Activated naive CD8-positive, alpha-beta T cell treated with anti-CD3 and anti-CD28 coated beads for 36 hours (primary cell): ENCODE data around the gene NEO1. TPM values are rescaled to one million over a fixed set of nuclear protein-coding genes. Genes with fewer than 3 reads are reported as not detected.

Source experiments
- DNase-seq: peaks from one replicate; pipeline ENCODE4 v3.0.0; 2021
- H3K27ac Mint-ChIP-seq: one replicate; pipeline ENCODE4 v1.8.0; 2022; ENCODE audit warnings: mild to moderate bottlenecking, moderate library complexity, mixed read lengths
- H3K27me3 Mint-ChIP-seq: one replicate; pipeline ENCODE4 v1.8.0; 2022; ENCODE audit warnings: mild to moderate bottlenecking, mixed read lengths
- H3K36me3 Mint-ChIP-seq: one replicate; pipeline ENCODE4 v1.8.0; 2021; ENCODE audit warnings: mild to moderate bottlenecking, mixed read lengths
- H3K4me1 Mint-ChIP-seq: one replicate; pipeline ENCODE4 v1.8.0; 2021; ENCODE audit warnings: mixed read lengths
- H3K4me3 Mint-ChIP-seq: one replicate; pipeline ENCODE4 v1.8.0; 2022; ENCODE audit warnings: mild to moderate bottlenecking, moderate library complexity, mixed read lengths
- H3K9me3 Mint-ChIP-seq: one replicate; pipeline ENCODE4 v1.8.0; 2022; ENCODE audit warnings: mixed read lengths
- total RNA-seq, 2 experiments: library from RNA; stranded (reverse); gene quantifications; one replicate each; pipeline ENCODE4 v1.2.3, GENCODE V29; 2021

NEO1 gene
- total RNA-seq, 2 experiments from 2014 or later = 4.1 to 4.7 TPM

- Mint-ChIP-seq H3K9me3 (no peaks in the 10 kb centered on the region), H3K4me3 (no peak overlapping the region), H3K27me3 (peaks cover 25% of the 10 kb centered on the region), H3K27ac (no peak overlapping the region), H3K4me1 (peaks cover 6% of the 10 kb centered on the region), H3K36me3 (no peaks in the 10 kb centered on the region)
- no peak for DNase-seq
Observed at GRCh38 chr15:73320619-73321180, 268.4 kb downstream of the NEO1 start.

DNA sequence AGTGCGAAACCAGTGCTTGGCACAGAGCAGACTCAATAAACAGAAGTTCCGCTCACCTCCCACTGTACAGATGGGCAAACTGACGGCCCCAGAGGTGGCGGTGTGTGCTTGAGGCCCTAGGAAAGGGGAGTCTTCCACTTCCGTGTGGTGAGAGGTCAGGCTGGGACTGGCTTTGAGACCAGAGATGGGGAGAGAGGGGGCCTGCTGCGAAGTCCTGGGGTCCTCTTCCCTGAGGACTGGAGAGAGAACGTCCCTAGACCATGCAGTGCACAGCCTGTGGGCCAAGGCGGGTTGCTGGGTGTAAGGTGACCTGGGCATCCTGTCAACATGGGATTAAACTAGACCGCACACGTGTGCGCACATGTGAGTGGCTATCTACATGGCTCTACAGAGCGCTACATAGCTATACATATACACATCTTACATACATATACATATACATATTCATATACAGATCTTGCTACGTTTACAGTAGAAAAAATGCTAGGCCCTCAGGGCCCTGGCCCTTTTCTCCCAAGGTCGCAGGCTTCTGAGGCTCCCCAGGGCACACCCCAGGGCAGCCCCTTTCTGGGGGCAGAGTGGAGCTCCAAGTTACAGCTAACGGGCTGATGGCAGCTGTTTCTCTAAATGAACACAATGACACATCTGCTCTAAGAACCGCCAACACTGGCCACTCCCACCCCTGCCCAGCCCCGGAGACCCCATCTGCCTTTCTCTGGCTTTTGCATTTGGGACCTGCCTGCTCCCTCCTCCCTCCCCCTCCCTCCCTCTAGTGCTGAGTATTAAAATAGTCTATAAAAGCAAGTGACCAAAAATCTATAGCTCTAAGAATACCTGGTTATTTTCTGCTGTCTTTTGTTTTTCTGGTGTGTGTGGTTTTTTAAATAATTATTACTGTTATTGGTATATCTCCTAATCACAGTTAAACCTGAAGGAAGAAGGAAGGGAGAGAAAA lies 269.5 kb downstream of the NEO1 start:
- peaks cover 7% of the 10 kb centered on the region for H3K4me1 Mint-ChIP-seq
- H3K27me3 Mint-ChIP-seq = peaks cover 29% of the 10 kb centered on the region
- no peaks in the 10 kb centered on the region for H3K36me3 Mint-ChIP-seq
- DNase-seq = no peak
- no peak overlapping the region for H3K27ac Mint-ChIP-seq
- H3K4me3 Mint-ChIP-seq = no peak overlapping the region
- H3K9me3 Mint-ChIP-seq = no peaks in the 10 kb centered on the region

GRCh38 chr15:73322665-73323373 lies 270.6 kb downstream of the NEO1 start:
- DNase-seq = no peak
- no peak overlapping the region for H3K27ac Mint-ChIP-seq

DNA sequence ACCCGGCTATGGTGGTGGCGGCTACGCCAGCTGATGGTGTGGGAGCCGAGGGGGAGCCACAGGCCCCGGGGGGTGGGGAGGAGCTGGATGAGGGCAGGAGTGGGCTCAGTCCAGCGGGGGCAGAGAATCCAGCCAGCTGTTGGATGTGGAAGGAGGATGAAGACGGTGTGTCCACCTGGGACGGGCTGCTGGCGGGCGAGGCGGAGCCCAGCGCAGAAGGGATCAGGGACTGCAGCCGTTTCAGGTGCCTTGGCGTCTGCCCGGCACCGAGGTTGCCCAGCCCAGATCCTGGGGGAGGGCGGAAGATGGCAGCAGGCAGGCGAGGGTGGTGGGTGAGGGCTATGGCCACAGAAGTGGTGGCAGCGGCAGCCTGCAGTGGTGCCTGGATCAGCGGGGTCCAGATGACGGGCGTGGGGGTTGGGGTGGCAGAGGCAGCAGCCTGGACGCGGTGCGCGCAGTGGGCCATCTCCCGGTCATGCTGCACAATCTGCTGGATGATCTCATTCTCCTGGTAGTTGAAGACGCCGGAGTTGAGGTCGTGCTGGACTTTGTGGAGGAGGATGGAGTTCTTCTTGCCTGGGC lies 271.2 kb downstream of the NEO1 start:
- no peak overlapping the region for H3K4me3 Mint-ChIP-seq
- peaks cover 7% of the 10 kb centered on the region for H3K4me1 Mint-ChIP-seq
- H3K27me3 Mint-ChIP-seq = peaks cover 18% of the 10 kb centered on the region
- no peaks in the 10 kb centered on the region for H3K36me3 Mint-ChIP-seq
- no peaks in the 10 kb centered on the region for H3K9me3 Mint-ChIP-seq
- no peak for DNase-seq
- no peak overlapping the region for H3K27ac Mint-ChIP-seq

More at GRCh38 chr15:73322665-73323373, 270.6 kb downstream of the NEO1 start:
- H3K4me1 Mint-ChIP-seq = peaks cover 7% of the 10 kb centered on the region
- no peak overlapping the region for H3K4me3 Mint-ChIP-seq
- no peaks in the 10 kb centered on the region for H3K36me3 Mint-ChIP-seq
- peaks cover 22% of the 10 kb centered on the region for H3K27me3 Mint-ChIP-seq
- H3K9me3 Mint-ChIP-seq = no peaks in the 10 kb centered on the region

DNA sequence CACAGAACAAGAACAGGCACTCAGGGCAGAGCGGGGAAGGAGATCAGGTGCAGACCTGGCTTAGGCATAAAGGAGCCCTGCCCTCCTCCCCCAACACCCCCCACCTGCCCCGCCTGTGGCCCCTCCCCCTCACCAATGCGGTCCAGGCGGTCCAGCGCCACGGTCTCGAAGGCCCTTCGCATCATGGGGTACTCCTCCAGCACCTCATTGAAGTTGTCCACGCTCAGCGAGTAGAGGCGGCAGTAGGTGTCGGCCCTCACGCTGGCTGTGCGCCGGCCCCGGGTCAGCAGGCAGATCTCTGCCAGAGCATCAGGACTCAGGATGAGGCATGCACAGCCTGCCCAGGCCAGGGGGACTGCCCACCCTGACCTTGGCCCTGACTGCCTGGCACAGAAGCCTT lies 271.7 kb downstream of the NEO1 start:
- Mint-ChIP-seq H3K9me3 (no peaks in the 10 kb centered on the region), H3K36me3 (no peaks in the 10 kb centered on the region), H3K4me3 (no peak overlapping the region), H3K27ac (no peak overlapping the region), H3K4me1 (peaks cover 7% of the 10 kb centered on the region), H3K27me3 (peaks cover 18% of the 10 kb centered on the region)
- DNase-seq = no peak

DNA sequence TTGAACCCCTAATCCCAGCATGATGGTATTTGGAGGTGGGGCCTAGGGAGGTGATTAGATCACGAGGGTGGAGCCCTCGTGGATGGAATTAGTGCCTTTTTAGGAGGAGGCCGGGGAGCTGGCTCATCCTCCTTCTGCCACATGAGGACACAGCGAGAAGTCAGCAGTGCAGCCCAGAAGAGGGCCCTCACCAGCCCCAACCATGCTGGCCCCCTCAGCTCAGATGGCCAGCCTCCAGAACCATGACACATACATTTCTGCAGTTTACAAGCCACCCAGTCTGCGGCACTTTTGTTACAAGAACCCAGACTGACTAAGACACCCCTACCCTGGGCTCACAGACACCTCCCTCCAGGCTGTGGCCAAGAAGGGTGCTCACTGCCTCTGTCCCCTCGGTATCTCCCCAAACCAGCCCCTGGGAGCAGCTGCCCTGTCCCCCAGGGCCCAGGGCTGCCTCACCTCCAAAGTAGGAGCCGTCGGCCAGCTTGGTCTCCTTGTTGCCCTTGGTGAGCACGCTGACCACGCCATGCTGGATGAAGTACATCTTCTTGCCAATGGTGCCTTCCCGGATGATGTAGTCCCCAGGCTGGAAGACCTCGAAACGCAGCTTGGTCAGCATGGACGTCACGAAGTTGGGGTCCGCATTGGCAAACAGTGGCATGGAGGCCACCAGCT lies 272.4 kb downstream of the NEO1 start:
- peaks cover 14% of the 10 kb centered on the region for H3K27me3 Mint-ChIP-seq
- no peak overlapping the region for H3K4me3 Mint-ChIP-seq
- H3K9me3 Mint-ChIP-seq = no peaks in the 10 kb centered on the region
- peaks cover 4% of the 10 kb centered on the region for H3K4me1 Mint-ChIP-seq
- no peaks in the 10 kb centered on the region for H3K36me3 Mint-ChIP-seq
- DNase-seq = no peak
- H3K27ac Mint-ChIP-seq = no peak overlapping the region

- peak; percentile 34 for DNase-seq
- no peak overlapping the region for H3K4me3 Mint-ChIP-seq
- H3K36me3 Mint-ChIP-seq = no peaks in the 10 kb centered on the region
- no peaks in the 10 kb centered on the region for H3K9me3 Mint-ChIP-seq
- H3K27ac Mint-ChIP-seq = no peak overlapping the region
- peaks cover 8% of the 10 kb centered on the region for H3K27me3 Mint-ChIP-seq
- peaks cover 4% of the 10 kb centered on the region for H3K4me1 Mint-ChIP-seq
Observed at GRCh38 chr15:73325191-73325861, 273.1 kb downstream of the NEO1 start.

GRCh38 chr15:73326157-73326556 lies 273.9 kb downstream of the NEO1 start:
- H3K4me3 Mint-ChIP-seq = no peak overlapping the region
- no peaks in the 10 kb centered on the region for H3K9me3 Mint-ChIP-seq
- DNase-seq = no peak
- H3K4me1 Mint-ChIP-seq = peaks cover 4% of the 10 kb centered on the region
- peaks cover 4% of the 10 kb centered on the region for H3K27me3 Mint-ChIP-seq
- H3K27ac Mint-ChIP-seq = no peak overlapping the region
- no peaks in the 10 kb centered on the region for H3K36me3 Mint-ChIP-seq

DNA sequence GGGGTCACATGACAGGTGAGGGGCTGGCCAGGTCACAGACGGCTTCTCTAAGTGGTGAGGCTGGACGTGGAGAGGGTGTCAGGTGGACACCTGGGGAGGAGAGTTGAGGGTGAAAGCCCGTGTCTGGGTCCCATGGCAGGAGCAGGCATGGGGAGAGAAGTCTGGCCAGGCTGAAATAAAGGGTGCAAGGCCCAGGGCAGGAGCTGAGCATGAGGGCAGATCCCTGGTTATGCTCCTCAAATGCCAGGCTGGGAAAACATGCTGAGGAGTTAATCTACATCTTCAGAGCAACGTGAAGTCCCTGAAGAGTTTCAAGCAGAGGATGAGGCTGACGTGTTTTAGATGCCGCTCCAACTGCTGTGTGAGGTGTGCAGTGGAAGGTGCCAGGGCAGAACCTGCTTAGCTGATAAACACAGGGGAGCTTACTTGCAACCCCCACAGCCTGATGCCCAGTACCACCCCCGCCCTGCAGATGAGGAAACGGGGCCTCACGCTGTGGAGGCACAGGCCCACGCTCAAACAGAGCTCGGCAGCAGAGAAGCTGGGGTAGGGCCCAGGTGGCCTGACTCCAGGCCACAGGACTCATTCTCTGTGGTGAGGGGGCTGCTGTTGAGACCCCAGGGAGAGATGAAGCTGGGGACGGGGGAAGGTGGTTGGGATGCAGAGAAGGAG lies 276.0 kb downstream of the NEO1 start:
- H3K27ac Mint-ChIP-seq = no peak overlapping the region
- DNase-seq = no peak
- no peaks in the 10 kb centered on the region for H3K9me3 Mint-ChIP-seq
- H3K27me3 Mint-ChIP-seq = peaks cover 4% of the 10 kb centered on the region
- no peaks in the 10 kb centered on the region for H3K36me3 Mint-ChIP-seq
- H3K4me3 Mint-ChIP-seq = no peak overlapping the region
- peaks cover 4% of the 10 kb centered on the region for H3K4me1 Mint-ChIP-seq

- Mint-ChIP-seq H3K36me3 (no peaks in the 10 kb centered on the region), H3K4me3 (no peak overlapping the region), H3K27ac (no peak overlapping the region), H3K9me3 (no peaks in the 10 kb centered on the region), H3K4me1 (peaks cover 4% of the 10 kb centered on the region), H3K27me3 (peaks cover 4% of the 10 kb centered on the region)
- DNase-seq = no peak
Observed at GRCh38 chr15:73328981-73329380, 276.7 kb downstream of the NEO1 start.

DNA sequence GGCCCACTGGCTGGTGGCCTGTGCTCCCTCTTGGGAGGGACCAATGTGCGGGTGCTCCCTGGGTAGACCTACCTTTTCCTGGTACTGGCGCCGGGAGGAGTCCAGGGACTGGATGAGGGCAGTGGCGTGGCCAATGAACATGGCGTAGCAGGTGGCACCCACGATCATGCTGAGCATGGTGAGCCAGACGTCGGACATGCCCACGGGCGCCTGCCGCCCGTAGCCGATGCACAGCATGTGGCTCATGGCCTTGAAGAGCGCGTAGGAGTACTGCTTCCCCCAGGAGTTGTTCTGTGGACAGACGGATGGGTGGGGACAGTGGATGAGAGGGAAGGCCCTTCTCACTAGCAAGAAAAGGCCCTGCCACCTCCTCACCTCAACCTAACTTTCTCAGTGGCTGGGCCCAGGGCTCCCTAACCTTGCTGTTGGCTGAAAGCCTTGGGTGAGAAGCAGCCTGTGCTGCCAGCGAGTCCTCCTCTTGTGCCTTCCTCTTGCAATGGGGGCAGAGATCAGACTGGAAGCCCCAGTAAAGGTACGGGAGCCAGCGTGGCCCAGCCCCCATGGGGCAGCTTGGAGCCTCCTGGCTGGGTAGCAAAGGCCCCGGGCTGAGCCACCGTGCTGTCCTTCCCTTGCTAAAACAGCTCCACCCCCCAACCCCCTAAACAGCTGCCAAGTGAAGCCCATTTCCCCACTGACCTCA lies 277.4 kb downstream of the NEO1 start:
- Mint-ChIP-seq H3K27me3 (peaks cover 4% of the 10 kb centered on the region), H3K4me1 (peaks cover 4% of the 10 kb centered on the region), H3K4me3 (no peak overlapping the region), H3K27ac (no peak overlapping the region), H3K36me3 (no peaks in the 10 kb centered on the region), H3K9me3 (no peaks in the 10 kb centered on the region)
- no peak for DNase-seq

GRCh38 chr15:73330206-73331051 lies 278.2 kb downstream of the NEO1 start:
- H3K9me3 Mint-ChIP-seq = no peaks in the 10 kb centered on the region
- DNase-seq = no peak
- no peak overlapping the region for H3K27ac Mint-ChIP-seq
- H3K4me1 Mint-ChIP-seq = peaks cover 4% of the 10 kb centered on the region
- no peaks in the 10 kb centered on the region for H3K36me3 Mint-ChIP-seq
- peaks cover 4% of the 10 kb centered on the region for H3K27me3 Mint-ChIP-seq
- H3K4me3 Mint-ChIP-seq = no peak overlapping the region

DNA sequence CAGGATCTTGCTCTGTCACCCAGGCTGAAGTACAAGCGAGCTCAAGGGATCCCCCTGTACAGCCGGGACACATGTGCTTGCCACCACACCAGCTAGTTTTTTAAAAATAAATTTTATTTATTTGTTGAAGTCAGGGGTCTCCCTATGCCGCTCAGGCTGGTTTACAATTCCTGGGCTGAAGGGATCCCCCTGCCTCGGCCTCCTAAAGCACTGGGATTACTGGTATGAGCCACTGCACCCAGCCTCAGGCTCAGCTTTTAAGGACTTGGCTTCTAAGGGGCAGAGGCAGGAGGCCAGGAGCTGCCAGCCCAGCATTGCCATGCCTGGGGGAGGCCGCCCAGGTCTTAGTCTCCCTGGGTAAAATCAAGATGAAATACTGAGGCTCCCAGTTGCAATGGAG lies 279.2 kb downstream of the NEO1 start:
- Mint-ChIP-seq H3K27me3 (peaks cover under 1% of the 10 kb centered on the region), H3K27ac (no peak overlapping the region), H3K36me3 (no peaks in the 10 kb centered on the region), H3K4me1 (no peaks in the 10 kb centered on the region), H3K9me3 (no peaks in the 10 kb centered on the region), H3K4me3 (no peak overlapping the region)
- no peak for DNase-seq
